Measurements from ENCODE around the gene UTP11.
"Not testable (repeated sequence)": the region's sequence is repeated elsewhere in the genome, so short reads cannot be mapped to it uniquely, and the experiment has no call there.

Gene UTP11, protein sequence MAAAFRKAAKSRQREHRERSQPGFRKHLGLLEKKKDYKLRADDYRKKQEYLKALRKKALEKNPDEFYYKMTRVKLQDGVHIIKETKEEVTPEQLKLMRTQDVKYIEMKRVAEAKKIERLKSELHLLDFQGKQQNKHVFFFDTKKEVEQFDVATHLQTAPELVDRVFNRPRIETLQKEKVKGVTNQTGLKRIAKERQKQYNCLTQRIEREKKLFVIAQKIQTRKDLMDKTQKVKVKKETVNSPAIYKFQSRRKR

DNA sequence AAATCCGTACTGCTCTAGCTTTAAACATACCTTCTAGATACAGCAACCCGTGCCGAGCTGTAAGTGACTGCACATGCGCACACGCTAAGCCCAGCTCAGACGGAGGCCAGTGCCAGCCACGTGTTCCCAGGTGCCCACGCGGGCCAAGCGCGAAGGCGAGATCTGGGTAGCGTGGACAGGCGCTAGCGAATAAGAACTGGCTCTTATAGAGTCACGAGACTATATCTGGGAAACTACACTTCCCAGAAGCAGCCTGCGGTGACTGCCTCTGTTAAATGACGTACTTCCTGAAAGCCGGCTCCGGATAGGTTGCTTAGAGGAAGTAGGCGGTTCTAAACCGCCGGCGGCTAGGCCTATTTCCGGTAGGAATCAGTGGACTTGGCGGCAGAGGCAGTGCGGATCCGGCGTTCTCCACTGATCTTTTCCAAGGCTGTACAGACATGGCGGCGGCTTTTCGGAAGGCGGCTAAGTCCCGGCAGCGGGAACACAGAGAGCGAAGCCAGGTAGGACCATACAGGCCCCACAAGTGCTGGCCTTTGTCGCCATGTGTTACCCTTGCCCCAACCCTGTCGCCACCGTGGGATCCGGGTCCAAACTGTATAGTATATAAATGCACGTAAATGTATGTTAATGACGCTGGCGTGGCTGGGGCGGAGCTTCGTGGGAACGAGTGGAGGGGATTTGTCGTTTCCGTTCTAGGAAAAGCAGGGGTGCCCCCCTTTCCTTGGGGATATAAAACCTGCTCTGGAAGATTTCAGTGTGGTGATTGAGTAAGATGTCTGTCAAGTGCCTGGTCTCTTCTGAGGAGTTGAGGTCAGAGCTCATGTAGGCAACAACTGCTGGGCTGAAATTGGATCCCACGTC lies at the start of gene UTP11:
TSS of gene UTP11 (plus strand) at position 372 of the 864 bp plus-strand sequence. CDS start at position 441, 69 bp downstream.
- peak; percentile 44 for DNase-seq

DNA sequence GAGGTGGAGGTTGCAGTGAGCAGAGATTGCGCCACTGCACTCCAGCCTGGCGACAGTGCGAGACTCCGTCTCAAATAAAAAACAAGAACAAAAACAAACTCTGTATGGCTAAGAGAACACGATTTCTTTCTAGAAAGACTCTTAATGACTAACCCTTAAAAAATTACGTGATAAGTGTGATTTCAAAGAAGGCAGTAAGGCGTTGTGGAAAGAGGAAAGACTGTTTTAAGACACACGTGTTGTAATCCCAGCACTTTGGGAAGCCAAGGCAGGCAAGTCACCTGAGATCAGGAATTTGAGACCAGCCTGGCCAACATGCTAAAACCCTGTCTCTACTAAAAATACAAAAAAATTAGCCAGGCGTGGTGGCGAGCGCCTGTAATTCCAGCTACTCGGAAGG lies 48.4 kb upstream of the UTP11 start:
- DNase-seq: not testable (repeated sequence)

DNA sequence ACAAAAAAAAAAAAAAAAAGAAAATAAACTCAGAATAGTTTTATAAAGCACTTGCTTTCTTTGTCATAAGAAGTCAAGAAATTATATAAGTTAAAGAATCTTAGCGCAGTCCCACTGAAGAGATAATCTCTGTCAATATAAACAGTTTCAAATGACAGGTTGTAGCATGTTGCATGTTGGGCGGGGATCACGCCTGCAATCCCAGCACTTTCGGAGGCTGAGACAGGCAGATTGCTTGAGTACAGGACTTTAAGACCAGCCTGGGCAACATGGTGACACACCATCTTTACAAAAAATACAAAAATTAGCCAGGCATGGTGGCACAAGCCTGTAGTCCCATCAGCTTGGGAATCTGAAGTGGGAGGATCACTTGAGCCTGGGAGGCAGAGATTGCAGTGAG lies 47.2 kb upstream of the UTP11 start:
- DNase-seq: no peak

DNA sequence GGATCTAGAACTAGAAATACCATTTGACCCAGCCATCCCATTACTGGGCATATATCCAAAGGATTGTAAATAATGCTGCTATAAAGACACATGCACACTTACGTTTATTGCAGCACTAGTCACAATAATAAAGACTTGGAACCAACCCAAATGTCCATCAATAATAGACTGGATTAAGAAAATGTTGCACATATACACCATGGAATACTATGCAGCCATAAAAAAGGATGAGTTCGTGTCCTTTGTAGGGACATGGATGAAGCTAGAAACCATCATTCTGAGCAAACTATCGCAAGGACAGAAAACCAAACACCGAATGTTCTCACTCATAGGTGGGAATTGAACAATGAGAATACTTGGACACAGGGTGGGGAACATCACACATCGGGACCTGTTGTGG lies 38.9 kb upstream of the UTP11 start:
- not testable (repeated sequence) for DNase-seq

GRCh38 chr1:37974567-37974966 lies 38.0 kb upstream of the UTP11 start:
- DNase-seq: no peak

- not testable (repeated sequence) for DNase-seq
These were observed 37.5 kb upstream of the UTP11 start for GRCh38 chr1:37975083-37975482.

- no peak for DNase-seq
These were observed 34.0 kb upstream of the UTP11 start for GRCh38 chr1:37978541-37978940.

- no peak for DNase-seq
These were observed 29.0 kb upstream of the UTP11 start for GRCh38 chr1:37983546-37983945.

GRCh38 chr1:37987679-37988078 lies 24.9 kb upstream of the UTP11 start:
- no peak for DNase-seq

GRCh38 chr1:37989361-37989930 lies 23.1 kb upstream of the UTP11 start:
- no peak for DNase-seq

DNA sequence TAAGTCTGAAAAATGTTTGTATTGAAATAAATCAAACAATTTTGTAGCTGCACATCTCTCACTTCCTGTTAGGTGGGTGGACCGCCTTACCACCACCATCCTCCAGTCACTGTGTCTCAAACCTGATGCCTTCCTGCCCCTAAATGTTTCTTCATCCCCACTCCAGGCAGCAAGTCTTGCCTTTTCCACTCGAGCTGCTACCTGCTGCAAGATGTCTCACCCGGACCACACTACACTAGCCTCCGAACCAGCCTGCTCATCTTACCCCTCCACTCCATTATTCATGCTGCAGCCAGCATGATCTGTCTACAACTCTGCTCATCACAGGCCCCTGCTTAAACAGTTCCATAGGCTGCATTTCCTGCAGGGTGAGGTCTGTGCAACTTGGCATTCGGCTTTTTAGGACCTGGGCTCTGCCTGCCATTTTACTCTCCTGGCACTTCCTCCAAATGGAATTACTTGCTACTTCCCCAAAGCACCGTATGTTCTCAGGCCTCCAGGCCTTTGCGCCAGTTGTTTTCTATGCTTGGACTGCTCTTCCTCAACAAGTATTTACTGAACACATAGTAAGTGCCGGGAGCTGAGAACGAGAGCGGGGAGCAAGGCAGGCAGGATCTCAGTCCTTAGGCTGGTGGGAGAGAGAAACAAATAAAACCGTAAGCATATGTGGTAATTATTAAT lies 17.5 kb upstream of the UTP11 start:
- no peak for DNase-seq

- DNase-seq: no peak
These were observed 16.7 kb upstream of the UTP11 start for GRCh38 chr1:37995751-37996345.

GRCh38 chr1:37997256-37998088 lies 15.1 kb upstream of the UTP11 start:
- DNase-seq: no peak

DNA sequence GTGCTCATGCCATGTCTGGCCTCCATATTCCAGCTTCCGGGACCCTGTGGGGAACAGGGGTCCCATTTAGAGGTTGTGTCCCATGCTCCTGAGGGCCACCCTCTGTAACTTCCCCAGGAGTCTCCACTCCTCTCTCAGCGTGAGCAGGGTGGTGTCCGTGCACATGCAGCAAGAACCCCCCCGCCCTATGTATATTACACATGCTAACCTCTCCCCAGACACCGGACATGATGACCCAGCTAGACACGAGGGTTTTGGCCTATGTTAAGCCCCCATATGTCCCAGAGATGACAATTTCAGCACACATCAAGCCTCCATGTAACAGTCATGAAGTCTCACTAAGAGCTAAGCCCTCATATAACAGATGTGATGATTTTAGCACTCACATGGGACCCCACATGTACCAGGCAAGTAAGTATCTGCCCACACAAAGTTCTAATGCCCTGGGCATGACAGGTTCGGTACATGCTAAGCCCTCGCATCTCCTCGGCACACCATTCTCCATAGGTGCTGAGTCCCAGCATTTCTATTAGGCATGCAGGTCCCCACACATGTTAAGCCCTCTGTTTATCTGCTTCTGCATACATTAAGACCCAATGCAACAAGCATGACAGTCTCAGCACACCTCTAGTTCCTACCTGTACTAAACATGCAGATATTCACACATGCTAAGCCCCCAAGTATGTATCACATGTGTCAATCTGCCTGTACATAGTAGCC lies 14.3 kb upstream of the UTP11 start:
- no peak for DNase-seq

- no peak for DNase-seq
These were observed 13.6 kb upstream of the UTP11 start for GRCh38 chr1:37998913-37999429.

- no peak for DNase-seq
These were observed 12.9 kb upstream of the UTP11 start for GRCh38 chr1:37999430-38000232.

DNA sequence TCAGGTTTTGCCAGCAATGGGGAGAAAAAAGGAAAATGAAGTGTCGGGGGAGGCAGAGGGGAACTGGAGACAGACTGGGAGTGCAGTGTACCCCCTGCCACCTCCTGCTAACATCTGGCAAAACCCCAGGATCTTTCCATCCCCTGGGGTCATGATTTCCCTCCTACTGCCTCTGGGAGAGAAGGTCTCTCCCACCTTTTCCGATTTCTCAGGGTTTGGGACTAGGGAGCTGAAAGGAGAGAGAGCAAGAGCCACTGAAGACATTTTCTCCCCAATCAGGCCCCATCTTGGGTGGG lies 12.4 kb upstream of the UTP11 start:
- no peak for DNase-seq

DNA sequence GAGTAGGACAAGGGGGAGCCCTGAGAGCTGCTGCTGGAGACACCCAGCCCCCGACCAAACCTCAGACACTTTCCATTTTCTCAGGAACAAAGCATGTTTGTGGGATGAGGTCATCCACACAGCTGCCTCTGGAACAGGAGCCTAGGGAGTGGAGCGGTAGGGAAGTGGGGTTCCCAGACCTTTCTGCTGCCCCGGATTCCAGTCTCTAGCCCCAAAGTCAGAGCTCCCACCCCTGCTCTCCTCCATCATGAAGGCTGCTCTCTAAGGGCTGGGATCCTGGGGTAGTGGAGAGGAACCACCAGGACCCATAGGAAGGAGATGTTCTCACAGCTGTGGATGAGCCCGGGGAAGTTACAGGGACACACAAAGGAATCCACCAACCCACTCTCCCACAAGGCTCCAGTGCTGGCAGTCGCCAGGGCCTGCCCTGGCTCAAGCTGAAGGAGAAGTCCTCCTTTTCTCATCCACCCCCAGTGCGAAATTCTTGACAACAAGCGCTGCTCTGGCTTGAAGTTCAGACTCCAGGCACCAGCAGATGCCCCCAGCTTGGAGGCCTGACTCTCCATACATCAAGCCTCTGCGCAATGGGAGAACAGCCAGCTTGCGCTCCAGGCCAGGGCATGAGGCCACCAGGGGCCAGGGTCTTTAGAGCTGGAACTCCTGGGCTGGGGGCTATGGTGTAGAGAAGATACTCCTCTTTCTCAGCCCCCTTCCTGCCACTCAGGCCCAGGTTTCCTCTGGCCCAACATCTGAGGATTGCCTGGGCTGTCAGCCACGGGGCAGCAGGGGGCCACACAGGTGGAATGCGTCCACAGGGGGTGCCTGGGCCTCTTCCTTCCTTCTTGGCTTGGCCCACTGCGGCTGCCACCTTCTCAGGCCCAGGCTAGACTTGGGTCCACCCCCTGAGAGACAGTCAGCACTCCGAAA lies 11.7 kb upstream of the UTP11 start:
- no peak for DNase-seq
